Measurements from ENCODE around the gene PIWIL4.
"Not testable (repeated sequence)": the region's sequence is repeated elsewhere in the genome, so short reads cannot be mapped to it uniquely, and the experiment has no call there.

Gene PIWIL4

DNA sequence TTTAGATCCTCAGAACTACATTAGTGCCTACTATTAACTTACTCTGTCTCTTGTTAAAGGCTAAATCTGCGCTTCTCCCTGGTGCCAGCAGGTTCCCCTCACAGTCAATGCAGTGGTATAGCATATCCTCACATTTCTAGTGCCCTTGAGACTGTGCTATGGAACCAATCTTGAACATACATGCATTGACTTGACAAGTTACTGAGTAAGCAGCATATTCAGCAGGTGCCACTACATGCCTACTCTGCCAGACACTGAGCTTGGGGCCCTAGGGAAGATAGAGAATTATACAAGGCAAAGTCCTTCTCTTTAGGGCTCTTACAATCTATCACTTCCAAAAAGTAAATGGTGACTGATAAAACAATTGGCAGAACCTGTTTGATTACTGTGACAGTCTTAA lies 20.3 kb upstream of the PIWIL4 start:
- no peak for DNase-seq (ENCODE audit: low read depth in 2 of 3, low spot score in 2 of 3)

DNA sequence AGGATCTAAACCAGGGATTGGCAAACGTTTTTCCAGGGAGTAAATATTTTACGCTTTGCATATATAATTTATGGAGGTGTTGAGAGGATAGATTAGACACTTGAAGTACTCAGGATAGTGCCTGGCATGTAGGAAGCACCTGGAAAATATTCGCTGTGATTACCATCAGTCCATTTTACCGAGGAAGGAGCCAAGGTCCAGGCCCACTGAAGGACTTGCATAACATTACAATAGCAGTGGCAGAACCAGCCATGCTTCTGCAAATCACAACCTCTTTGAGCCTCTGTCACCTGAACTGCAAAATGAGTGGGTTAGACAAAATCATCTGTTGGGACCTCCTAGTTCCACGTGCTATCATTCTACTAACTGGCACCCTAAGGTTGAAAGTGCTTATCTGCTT lies 18.0 kb upstream of the PIWIL4 start:
- no peak for DNase-seq (ENCODE audit: low read depth in 2 of 3, low spot score in 2 of 3)

DNA sequence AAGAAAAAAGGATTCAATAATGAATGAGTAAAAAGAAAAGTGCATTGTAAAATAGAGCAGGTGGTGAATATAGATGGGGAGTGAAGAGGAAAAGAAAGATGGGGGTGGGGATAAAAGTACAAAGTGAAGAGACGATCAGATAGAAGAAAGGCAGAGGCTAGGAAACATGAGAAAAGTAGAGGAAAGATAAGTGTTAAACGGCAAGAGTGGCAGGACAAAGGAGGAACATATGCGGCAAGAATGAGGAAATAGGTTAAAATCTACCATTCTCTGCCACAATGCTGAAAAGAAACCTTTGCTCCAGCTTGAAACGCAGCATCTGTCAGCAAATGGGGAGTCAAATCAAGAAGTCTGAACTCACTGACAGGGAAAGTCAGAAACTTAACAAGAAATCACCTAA lies 16.7 kb upstream of the PIWIL4 start:
- no peak for DNase-seq (ENCODE audit: low read depth in 2 of 3, low spot score in 2 of 3)

DNA sequence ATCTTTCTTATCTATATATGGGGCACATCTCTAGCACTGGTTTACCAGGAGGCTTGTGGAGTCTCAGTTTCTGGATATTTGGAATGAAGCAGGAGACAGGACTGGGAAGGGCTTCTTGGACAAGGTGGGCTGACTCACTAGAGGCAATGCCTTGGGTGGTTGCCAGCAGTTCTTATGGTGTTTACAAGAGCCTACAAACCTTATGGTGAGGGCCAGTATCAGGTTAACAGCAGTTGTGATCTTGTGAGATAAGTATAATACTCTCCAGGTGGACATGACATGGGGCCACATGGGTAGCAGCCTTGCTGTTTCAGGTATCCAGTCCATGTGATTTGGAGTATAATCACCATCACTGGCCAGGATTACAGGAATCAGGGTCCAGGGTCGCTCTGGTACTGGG lies 13.2 kb upstream of the PIWIL4 start:
- DNase-seq (ENCODE audit: low read depth in 2 of 3, low spot score in 2 of 3) = no peak

DNA sequence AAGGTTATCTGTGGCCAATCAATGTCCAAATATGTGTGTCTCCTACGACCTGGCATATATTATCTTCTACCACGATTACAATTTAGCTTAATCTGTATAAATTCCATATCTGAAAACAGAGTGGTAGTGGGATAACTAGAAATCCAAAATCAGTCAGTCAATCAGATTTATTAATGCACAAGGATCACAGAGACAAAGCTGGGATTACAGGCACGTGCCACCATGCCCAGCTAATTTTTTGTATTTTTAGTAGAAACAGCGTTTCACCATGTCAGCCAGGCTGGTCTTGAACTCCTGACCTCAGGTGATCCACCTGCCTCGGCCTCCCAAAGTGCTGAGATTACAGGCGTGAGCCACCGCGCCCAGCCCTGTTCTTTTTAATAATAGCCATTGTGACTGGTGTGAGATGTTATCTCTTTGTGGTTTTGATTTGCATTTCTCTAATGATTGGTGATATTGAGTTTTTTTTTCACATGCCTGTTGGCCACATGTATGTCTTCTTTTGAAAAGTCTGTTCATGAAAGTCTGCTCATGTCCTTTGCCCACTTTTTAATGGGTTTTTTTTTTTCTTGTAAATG lies 11.3 kb upstream of the PIWIL4 start:
- DNase-seq (ENCODE audit: low read depth in 2 of 3, low spot score in 2 of 3) = not testable (repeated sequence)

DNA sequence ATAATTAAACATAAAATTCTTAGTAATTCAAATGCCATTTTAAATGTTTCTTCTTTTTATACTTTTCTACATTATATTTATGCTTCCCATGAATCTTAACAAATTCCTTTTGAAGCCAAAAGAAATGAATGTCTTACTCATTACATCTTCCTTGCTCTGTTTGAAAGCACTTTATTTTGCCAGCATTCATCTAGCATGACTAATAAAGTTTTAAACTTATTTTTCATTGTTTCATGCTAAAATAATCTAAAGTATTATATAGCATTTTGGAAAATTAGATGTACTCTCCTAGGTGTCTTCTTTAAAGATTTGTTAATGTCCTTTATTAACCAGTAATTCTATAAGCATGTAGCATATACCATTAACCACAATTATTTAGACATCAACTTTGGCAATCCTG lies 9.7 kb upstream of the PIWIL4 start:
- DNase-seq (ENCODE audit: low read depth in 2 of 3, low spot score in 2 of 3) = no peak

DNA sequence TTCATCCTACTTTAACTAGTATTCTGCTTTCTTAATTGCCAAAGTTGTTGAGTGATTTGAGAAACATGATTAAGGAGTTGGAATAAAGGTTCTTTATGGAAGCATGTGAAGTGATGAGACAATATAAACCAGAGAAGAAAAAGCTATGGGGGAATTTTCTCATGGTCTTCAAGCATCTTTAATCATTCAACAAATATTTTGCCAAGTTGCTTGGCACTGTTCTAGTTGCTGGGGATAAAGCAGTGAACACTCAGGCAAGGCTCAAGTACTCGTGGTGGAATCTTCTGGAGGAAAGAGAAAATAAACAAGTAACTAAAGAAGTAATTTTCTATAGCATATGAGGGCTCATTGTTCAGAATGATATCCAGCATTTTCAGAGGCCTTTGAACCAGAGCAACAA lies 9.2 kb upstream of the PIWIL4 start:
- DNase-seq (ENCODE audit: low read depth in 2 of 3, low spot score in 2 of 3) = no peak

DNA sequence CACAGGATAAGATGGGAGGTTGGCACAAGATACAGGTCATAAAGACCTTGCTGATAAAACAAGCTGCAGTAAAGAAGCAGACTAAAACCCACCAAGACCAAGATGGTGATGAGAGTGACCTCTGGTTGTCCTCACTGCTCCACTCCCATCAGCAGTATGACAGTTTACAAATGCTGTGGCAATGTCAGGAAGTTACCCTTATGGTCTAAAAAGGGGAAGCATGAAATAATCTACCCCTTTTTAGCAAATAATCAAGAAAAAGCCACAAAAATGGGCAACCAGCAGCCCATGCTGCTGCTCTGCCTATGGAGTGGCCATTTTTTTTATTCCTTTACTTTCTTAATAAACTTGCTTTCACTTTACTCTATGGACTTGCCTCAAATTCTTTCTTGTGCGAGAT lies 8.7 kb upstream of the PIWIL4 start:
- DNase-seq (ENCODE audit: low read depth in 2 of 3, low spot score in 2 of 3) = no peak

DNA sequence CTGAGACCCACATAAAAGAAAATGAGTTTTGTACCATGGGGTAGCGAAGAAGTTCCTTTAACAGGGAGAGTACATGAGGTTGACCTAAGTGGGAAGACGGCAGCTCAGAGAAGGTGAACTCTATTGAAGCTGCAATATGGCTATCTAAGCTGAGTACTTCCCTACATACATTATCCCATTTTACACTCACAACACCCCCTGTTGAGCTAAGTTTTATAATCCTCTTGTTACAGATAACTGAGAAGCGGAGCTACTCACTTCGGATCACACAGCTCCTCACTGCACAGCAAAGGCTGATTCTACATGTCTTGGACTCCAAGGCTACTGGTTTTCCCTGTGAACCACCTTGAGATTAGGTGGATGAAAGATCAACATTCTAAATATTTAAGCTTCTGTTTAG lies 8.2 kb upstream of the PIWIL4 start:
- no peak for DNase-seq (ENCODE audit: low read depth in 2 of 3, low spot score in 2 of 3)

DNA sequence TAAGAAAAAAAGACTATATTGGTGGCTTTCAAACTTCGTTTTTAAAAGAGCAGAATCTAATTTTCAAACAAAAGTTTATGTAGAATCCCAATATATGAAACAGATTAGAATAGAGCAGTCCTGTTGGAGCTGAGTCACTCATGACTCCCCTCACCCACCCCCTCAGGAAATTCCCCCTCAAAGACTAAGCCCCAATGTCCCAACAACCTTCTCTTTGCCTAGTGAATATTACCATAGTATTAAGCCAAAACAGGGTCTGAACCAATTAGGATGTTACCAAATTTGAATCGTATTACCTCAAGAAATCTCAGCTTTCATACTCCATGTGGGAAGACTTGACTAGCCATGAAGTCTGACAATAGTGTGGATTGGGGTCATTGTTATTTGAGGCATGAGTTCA lies 7.8 kb upstream of the PIWIL4 start:
- no peak for DNase-seq (ENCODE audit: low read depth in 2 of 3, low spot score in 2 of 3)

DNA sequence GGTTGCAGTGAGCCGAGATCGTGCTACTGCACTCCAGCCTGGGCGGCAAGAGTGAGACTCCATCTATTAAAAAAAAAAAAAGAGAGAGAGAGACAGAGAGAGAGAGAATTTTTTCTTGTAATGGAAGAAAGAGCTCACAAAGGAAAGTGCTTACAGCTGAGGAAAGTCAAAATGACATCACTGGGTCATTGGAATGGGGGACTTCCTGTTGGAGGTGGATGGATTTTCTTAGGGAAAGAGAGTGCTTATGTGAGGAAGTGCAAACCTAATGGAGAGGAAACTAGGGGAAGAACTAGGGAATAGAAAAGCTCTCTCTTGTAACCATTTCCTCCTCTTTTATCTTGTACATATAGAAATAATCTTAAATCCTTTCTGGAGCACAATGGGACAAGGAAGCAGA lies 6.3 kb upstream of the PIWIL4 start:
- DNase-seq (ENCODE audit: low read depth in 2 of 3, low spot score in 2 of 3) = no peak

DNA sequence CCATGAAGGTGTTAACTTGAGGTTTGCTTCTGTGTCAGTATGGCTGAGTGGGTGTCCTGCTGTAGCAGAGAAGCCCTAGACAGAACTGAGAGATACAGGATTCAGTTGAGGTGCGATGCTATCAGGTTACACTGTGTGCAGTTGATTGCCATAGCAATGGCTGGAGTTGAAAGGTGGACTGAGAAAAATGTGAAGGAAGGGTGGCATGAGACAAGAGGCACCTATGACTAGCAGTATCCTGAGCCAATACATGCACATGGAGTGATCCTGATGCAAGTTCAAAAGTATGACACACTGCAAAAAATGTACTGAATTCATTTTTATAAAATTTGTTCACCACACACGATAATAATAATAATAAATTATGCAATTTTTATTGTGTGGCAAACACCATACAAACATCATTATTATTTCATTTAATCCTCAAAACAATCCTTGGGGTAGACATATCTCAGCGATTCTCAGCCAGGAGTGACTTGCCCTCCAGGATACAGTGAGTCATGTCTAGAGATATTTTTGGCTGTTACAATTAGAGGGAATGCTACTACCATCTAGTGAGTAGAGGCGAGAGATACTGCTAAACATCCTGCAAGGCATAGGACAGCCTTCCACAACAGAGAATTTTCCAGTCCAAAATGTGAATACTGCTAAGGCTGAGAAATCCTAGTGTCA lies 3.9 kb upstream of the PIWIL4 start:
- no peak for DNase-seq (ENCODE audit: low read depth in 2 of 3, low spot score in 2 of 3)

DNA sequence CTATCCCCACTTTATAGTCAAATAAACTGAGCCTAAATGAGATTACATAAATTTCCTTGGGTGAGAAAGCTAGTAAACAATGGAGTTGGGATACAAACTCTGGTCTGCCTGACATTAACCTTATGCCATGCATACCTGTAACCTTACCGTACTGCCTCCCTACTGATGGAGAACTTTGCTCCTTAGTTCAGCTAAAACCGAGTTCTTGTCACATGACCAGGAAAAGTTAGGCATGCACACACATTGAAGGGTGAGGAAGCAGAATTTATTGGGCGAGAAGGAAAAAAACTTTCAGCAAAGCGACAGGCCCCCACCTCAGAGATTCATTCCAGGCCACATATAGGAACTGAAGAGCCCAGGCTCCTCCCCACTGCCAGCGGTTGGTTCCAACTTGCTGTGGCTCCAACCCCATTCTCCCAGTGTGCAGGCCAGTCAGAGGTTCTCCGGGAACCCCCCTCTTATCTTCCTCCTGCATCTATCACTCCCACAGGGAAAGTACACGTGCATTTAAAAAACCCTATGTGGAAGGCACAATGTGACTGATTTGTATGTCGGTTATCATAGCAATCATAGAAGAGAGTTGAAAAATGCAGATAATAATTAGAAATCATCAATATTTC lies 3.2 kb upstream of the PIWIL4 start:
- DNase-seq (ENCODE audit: low read depth in 2 of 3, low spot score in 2 of 3) = no peak

DNA sequence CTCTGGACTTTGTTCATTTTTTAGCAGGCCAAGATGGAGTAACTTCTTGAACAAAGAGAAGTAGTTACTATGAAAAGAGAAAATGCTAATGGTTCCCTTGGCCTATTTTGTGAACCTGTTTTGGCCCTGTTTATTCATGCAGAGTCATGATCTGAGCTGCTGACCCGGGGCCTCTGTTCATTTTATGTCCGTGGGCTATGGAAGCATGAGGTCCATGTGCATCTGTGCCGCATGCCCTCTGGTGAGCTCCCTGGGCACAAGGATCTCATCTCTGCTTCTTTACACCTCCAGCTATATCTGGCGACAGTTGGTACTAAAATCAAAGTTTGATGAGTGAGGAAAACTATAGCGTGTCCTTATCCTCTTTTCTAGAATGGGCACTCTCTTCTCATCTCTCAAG lies 1.0 kb downstream of the PIWIL4 start:
- no peak for DNase-seq (ENCODE audit: low read depth in 2 of 3, low spot score in 2 of 3)

DNA sequence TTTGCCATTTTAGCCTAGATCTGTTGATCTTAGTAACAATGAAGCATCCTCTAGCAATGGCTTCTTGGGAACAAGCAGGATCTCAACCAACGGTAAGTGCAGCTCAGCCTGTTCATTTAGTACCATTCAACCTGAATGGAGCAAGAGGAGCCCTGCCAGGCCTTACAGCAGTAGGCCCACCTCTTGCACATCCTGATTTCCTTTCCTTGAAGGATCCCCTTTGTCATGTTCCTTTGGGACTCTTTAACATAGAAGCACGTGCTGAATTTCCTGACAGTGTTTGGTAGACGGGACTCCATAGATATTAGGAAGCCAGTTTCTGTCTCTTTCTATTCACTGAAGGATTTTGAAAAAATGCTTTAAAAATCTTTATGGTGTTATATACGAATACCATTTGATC lies 1.5 kb downstream of the PIWIL4 start:
- no peak for DNase-seq (ENCODE audit: low read depth in 2 of 3, low spot score in 2 of 3)

DNA sequence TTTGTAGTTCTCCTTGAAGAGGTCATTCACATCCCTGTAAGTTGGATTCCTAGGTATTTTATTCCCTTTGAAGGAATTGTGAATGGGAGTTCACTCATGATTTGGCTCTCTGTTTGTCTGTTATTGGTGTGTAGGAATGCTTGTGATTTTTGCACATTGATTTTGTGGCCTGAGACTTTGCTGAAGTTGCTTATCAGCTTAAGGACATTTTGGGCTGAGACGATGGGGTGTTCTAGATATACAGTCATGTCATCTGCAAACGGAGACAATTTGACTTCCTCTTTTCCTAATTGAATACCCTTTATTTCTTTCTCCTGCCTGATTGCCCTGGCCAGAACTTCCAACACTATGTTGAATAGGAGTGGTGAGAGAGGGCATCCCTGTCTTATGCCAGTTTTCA lies 5.8 kb downstream of the PIWIL4 start:
- DNase-seq (ENCODE audit: low read depth in 2 of 3, low spot score in 2 of 3) = not testable (repeated sequence)

DNA sequence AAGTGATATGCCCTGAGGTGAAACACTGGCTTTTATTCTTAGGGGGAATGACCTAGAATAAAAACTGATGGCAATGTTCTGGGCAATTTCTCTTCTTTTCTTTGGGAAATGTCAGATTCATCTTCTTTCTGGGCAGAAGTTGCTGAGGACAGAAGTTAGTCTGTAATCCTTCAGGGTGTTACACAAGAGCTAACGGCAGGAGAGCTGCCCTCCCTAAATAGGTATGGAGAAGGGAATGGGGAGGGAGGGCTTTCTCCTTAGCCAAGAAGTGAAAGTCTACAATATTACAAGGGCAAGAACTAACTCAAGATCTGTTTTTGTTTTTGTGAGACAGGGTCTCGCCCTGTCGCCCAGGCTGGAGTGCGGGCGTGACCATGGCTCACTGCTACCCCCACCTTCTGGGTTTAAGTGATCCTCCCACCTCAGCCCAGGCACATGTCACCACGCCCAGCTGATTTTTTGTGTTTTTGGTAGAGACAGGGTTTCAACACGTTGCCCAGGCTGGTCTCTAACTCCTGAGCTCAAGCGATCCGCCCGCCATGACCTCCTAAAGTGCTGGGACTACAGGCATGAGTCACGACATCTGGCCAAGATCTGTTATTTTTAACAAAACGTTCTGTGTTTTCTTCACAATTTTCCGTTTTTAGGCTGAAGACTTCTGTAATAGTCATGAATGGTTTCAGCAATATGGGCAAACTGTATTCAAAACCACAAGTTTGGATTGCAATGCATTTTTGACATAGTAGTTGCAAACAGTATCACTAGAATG lies 7.2 kb downstream of the PIWIL4 start:
- no peak for DNase-seq (ENCODE audit: low read depth in 2 of 3, low spot score in 2 of 3)

DNA sequence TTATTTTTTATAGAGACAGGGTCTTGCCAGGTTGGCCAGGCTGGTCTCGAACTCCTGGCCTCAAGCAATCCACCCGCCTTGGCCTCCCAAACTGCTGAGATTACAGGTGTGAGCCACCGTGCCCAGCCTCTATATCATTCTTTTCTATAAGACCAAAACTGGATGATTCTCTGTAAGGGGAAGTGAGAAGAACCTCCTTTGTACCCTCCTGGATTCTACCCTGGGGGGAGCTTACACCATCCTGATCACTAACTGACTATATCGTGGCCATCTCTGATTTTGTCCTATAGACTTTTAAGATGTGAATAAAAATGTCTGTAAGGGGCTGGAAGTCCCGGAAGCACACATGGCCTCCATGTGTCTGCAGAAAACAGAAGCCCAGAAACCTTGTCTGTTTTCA lies 9.1 kb downstream of the PIWIL4 start:
- DNase-seq (ENCODE audit: low read depth in 2 of 3, low spot score in 2 of 3) = no peak

DNA sequence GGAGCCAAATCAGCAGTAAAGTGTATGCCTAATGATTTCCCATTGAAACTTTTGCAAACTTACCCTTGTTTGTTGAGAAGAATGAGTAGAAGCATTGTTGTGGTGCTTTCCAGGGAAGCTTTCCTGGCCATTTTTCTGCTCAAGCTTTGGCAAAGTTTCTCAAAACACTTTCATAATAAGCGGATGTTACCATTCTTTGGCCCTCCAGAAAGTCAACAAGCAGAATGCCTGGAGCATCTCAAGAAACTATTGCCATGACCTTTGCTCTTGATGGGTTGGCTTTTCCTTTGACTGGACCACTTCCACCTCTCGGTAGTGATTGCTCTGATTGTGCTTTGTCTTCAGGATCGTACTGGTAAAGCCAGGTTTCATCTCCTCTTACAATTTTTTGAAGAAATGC lies 10.7 kb downstream of the PIWIL4 start:
- DNase-seq (ENCODE audit: low read depth in 2 of 3, low spot score in 2 of 3) = no peak

DNA sequence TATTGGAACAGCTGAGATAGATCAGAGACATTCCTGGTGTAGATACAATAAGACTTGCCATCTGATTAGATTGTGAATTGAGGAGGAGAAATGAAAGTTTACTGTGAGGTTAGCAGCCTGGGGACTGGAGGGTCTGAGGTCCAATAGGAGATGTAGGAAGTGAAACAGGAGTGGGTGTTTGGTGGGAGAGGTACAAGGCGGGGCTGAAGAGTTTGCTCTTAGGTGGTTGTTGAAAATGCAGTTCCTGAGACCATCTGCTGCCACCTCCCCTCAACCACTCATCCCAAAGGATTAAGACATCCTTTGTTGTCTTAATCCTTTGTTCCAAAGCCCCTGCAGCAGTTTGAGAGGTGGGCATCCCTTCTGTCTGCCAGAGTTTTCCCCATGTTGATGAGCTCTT lies 14.8 kb downstream of the PIWIL4 start:
- no peak for DNase-seq (ENCODE audit: low read depth in 2 of 3, low spot score in 2 of 3)

DNA sequence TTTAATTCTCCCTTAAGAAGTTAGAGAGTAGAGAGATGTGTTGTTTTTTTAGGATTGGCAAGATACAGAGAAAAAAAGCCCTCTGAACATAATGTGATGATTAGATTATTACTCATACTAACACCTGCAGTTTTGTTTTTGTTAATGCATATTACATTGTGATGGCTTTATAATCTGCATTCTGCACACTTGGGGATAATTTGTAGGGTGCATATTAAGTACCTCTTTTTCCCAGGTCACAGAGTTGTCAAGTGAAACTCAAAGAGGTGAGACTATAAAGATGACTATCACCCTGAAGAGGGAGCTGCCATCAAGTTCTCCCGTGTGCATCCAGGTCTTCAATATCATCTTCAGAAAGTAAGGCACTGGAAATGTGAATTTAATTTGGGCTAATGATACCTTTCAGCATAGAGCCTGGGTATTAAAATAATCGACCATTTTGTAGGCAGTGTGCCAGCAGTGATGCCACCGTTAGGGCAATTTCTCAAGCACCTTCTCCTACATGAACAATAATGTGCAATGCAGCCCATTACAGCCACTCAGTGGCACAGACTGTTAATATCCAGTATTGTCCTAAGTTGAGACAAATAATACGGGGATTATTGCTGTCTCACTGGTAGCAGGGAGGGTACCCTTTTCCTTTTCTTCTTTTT lies 16.2 kb downstream of the PIWIL4 start:
- DNase-seq (ENCODE audit: low read depth in 2 of 3, low spot score in 2 of 3) = no peak
